Osteoblast (primary cell): Measurements from ENCODE around the gene CDH4. TPM values are rescaled to one million over a fixed set of nuclear protein-coding genes. Genes with fewer than 3 reads are reported as not detected.

Experiments
- DNase-seq: peaks from one replicate; pipeline ENCODE4 v3.0.0; 2011; ENCODE audit warnings: low spot score, mixed read lengths; ENCODE audit not compliant: insufficient read length; ENCODE audit errors: missing footprints
- H2AFZ ChIP-seq: 2 replicates; pipeline ENCODE4 v1.6.0; 2011; ENCODE audit warnings: mild to moderate bottlenecking, low read length
- H3K27ac ChIP-seq: 2 replicates; pipeline ENCODE4 v1.5.1; 2011; ENCODE audit warnings: mild to moderate bottlenecking, low read depth, low read length, moderate library complexity
- H3K27me3 ChIP-seq: 2 replicates; pipeline ENCODE4 v1.6.0; 2012; ENCODE audit warnings: mild to moderate bottlenecking, control low read depth, inconsistent platforms, low read length, moderate library complexity; ENCODE audit not compliant: insufficient read depth
- H3K36me3 ChIP-seq: 2 replicates; pipeline ENCODE4 v1.5.1; 2011; ENCODE audit warnings: mild to moderate bottlenecking, low read length, control low read depth, moderate library complexity; ENCODE audit not compliant: insufficient read depth
- H3K4me1 ChIP-seq: 2 replicates; pipeline ENCODE4 v1.5.1; 2011; ENCODE audit warnings: mild to moderate bottlenecking, low read length, control low read depth, moderate library complexity; ENCODE audit not compliant: insufficient read depth
- H3K4me2 ChIP-seq: 2 replicates; pipeline ENCODE4 v1.6.0; 2011; ENCODE audit warnings: mild to moderate bottlenecking, low read length; ENCODE audit not compliant: insufficient read depth
- H3K4me3 ChIP-seq: fragments of 200-600 bp; sonication (generic); 3 replicates; pipeline ENCODE4 v1.5.1; 2012; ENCODE audit warnings: mild to moderate bottlenecking, low read length, inconsistent platforms; ENCODE audit not compliant: insufficient read depth
- H3K79me2 ChIP-seq: 2 replicates; pipeline ENCODE4 v1.6.0; 2012; ENCODE audit warnings: mild to moderate bottlenecking, low read length, control low read depth, inconsistent platforms; ENCODE audit not compliant: insufficient read depth
- H3K9me3 ChIP-seq: 2 replicates; pipeline ENCODE4 v1.5.1; 2011; ENCODE audit warnings: low read depth, low read length, control low read depth
- H4K20me1 ChIP-seq: 2 replicates; pipeline ENCODE4 v1.6.0; 2012; ENCODE audit warnings: mild to moderate bottlenecking, low read length, control low read depth; ENCODE audit not compliant: insufficient read depth
- total RNA-seq: library from RNA; depleted of rRNA; stranded (reverse); fragments of >200 nt; gene quantifications from 2 replicates; pipeline ENCODE4 v1.2.3, GENCODE V29; 2012
- TF ChIP-seq, protein P1 (sequence below): IDR thresholded peaks from 2 replicates; pipeline ENCODE4 v1.5.1; 2011; ENCODE audit warnings: mild to moderate bottlenecking, low read depth, low read length, moderate library complexity; ENCODE audit errors: extremely low read depth

Gene CDH4
- total RNA-seq, 1 donor, result 1.1 TPM

- no peak for DNase-seq
- TF ChIP-seq, protein P1, sequence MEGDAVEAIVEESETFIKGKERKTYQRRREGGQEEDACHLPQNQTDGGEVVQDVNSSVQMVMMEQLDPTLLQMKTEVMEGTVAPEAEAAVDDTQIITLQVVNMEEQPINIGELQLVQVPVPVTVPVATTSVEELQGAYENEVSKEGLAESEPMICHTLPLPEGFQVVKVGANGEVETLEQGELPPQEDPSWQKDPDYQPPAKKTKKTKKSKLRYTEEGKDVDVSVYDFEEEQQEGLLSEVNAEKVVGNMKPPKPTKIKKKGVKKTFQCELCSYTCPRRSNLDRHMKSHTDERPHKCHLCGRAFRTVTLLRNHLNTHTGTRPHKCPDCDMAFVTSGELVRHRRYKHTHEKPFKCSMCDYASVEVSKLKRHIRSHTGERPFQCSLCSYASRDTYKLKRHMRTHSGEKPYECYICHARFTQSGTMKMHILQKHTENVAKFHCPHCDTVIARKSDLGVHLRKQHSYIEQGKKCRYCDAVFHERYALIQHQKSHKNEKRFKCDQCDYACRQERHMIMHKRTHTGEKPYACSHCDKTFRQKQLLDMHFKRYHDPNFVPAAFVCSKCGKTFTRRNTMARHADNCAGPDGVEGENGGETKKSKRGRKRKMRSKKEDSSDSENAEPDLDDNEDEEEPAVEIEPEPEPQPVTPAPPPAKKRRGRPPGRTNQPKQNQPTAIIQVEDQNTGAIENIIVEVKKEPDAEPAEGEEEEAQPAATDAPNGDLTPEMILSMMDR, result no peak
These were observed 399.1 kb downstream of the CDH4 start for GRCh38 chr20:61650912-61651733.

DNA sequence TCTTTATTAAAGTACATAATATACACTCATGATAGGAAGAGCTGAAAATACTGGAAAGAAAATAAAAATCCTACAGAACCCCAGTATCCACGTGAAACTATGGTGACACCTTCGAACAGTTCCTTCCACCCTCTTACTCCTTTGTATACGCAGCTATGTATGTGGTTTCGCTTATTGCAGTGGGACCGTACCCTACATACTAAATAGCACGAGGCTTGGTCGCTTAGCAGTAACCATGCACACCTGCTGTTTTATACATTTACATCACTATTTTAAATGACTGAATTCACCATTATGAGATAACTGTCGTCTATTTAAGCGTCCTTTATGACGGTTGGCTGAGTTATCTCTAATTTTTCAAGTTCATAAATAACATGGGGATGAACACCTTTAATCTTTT, 400.1 kb downstream of the CDH4 start:
- Histone ChIP-seq H3K4me1 (no peaks in the 10 kb centered on the region), H4K20me1 (no peaks in the 10 kb centered on the region), H3K4me2 (no peak overlapping the region), H3K27me3 (no peaks in the 10 kb centered on the region), H3K79me2 (no peaks in the 10 kb centered on the region), H3K36me3 (no peaks in the 10 kb centered on the region), H3K9me3 (no peaks in the 10 kb centered on the region), H2AFZ (no peak overlapping the region), H3K27ac (no peak overlapping the region), H3K4me3 (no peak overlapping the region)
- DNase-seq, result peak; percentile 73
- TF ChIP-seq, protein P1, result no peak

More at GRCh38 chr20:61650912-61651733, 399.1 kb downstream of the CDH4 start:
- no peak overlapping the region for H3K4me2 ChIP-seq
- H3K27me3 ChIP-seq, result no peaks in the 10 kb centered on the region
- no peaks in the 10 kb centered on the region for H3K79me2 ChIP-seq
- no peaks in the 10 kb centered on the region for H3K36me3 ChIP-seq
- H3K9me3 ChIP-seq, result no peaks in the 10 kb centered on the region
- no peaks in the 10 kb centered on the region for H3K4me1 ChIP-seq
- no peaks in the 10 kb centered on the region for H4K20me1 ChIP-seq
- H3K4me3 ChIP-seq, result no peak overlapping the region
- no peak overlapping the region for H3K27ac ChIP-seq
- no peak overlapping the region for H2AFZ ChIP-seq

- DNase-seq, result no peak
- no peaks in the 10 kb centered on the region for H3K4me1 ChIP-seq
- no peaks in the 10 kb centered on the region for H3K27me3 ChIP-seq
- H3K36me3 ChIP-seq, result no peaks in the 10 kb centered on the region
- H3K27ac ChIP-seq, result no peak overlapping the region
- H4K20me1 ChIP-seq, result no peaks in the 10 kb centered on the region
- H3K79me2 ChIP-seq, result no peaks in the 10 kb centered on the region
- TF ChIP-seq, protein P1, result no peak
- H3K9me3 ChIP-seq, result no peaks in the 10 kb centered on the region
- H2AFZ ChIP-seq, result no peak overlapping the region
- H3K4me3 ChIP-seq, result no peak overlapping the region
- no peak overlapping the region for H3K4me2 ChIP-seq
These were observed 402.7 kb downstream of the CDH4 start for GRCh38 chr20:61654726-61655125.

DNA sequence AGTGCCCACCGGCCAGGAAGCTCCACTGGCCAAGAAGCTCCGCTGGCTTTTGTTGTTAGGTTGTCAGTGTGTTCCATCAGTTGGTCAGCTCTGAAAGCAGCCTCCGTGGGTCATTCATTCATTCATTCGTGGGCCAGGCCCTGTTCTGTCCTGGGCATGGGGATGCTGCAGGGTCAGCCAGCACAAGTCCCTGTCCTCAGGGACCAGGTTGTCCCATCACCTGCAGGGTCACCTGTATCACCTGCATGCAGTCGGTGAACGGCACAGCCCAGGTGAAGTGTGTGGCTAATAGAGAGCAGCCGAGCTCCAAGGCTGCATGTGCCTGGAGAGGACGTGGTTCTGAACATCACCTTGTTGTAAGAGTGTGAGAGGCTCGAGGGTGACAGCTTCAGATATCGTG, 403.5 kb downstream of the CDH4 start:
- H3K4me3 ChIP-seq, result no peak overlapping the region
- TF ChIP-seq, protein P1, result no peak
- no peaks in the 10 kb centered on the region for H4K20me1 ChIP-seq
- H3K4me1 ChIP-seq, result no peaks in the 10 kb centered on the region
- no peaks in the 10 kb centered on the region for H3K27me3 ChIP-seq
- no peak overlapping the region for H2AFZ ChIP-seq
- H3K9me3 ChIP-seq, result no peaks in the 10 kb centered on the region
- no peak overlapping the region for H3K27ac ChIP-seq
- H3K36me3 ChIP-seq, result no peaks in the 10 kb centered on the region
- H3K4me2 ChIP-seq, result no peak overlapping the region
- H3K79me2 ChIP-seq, result no peaks in the 10 kb centered on the region
- DNase-seq, result no peak
